Ovary (tissue), 3 donors: ENCODE data around the gene SLCO2A1.

Experiments used
- CTCF ChIP-seq, 3 donors: fragments of 450-650 bp in 2 of 3; fragments of 200-600 bp in 1 of 3; IDR thresholded peaks; one replicate each; pipeline versions ENCODE4 v1.5.1 to v1.8.0; 2016 to 2022; ENCODE audit warnings: antibody characterized with exemption in 3 of 3, mild to moderate bottlenecking in 1 of 3
- EP300 ChIP-seq: sonication (generic); formaldehyde crosslinking; IDR thresholded peaks from one replicate; pipeline ENCODE4 v1.6.1; 2017; ENCODE audit warnings: antibody characterized with exemption
- POLR2A ChIP-seq: fragments of 450-650 bp; IDR thresholded peaks from one replicate; pipeline ENCODE4 v1.6.1; 2017; ENCODE audit warnings: antibody characterized with exemption, mild to moderate bottlenecking, moderate library complexity
- donor health status: DM: no; HTN: no; CAD: no.

GRCh38 chr3:133883641-133884040, 146.1 kb downstream of the SLCO2A1 start:
- no peak for TF ChIP-seq CTCF (IDR thresholded peaks at IDR 0.05)
- TF ChIP-seq EP300 = no peak
- TF ChIP-seq POLR2A = no peak
